Measurements from ENCODE around the gene SUPT3H. TPM values are rescaled to one million over a fixed set of nuclear protein-coding genes. Genes with fewer than 3 reads are reported as not detected.
A peak's percentile ranks its signal among the peaks of the same experiment; 100 is the strongest.

Gene SUPT3H
- total RNA-seq, 1 donor = 22.4 TPM

DNA sequence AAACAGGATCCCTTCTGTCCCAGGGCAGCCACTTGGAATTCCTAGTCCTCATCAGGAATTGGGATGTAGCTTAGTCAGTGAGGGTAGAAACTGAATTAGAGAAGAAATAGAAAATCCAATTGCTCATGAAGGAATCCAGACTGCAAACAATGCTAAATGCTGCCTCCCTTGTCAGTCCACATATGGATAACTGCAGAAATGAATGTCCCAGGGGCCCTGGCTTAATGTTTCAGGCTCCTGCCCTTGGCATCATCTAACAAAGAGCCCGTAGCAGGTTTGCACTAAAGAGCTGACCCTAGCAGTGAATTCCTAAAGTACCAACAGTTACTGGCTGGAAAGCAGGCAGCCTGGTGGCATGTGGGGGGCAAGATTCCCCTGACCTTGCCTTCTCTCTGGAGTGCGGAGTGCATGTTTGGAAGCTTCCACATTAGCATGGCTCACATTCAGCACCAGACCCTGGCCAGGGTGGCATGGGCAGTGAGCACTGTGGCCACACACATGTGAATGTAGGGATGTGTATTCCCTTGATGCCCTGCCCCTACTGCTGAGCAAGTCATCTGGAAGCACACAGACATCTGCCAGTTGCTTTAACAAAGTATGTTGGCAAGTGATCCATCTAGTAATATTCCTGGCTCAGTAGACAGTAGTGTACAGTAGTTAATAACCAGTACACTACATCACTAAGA lies 595.7 kb downstream of the SUPT3H start:
- DNase-seq (ENCODE audit: low read depth in 2 of 3, low spot score in 2 of 3) = no peak

GRCh38 chr6:44780161-44780560 lies 597.6 kb downstream of the SUPT3H start:
- no peak for DNase-seq (ENCODE audit: low read depth in 2 of 3, low spot score in 2 of 3)

GRCh38 chr6:44779130-44779826 lies 598.5 kb downstream of the SUPT3H start:
- DNase-seq (ENCODE audit: low read depth in 2 of 3, low spot score in 2 of 3) = peak in 1 of 3 donors; percentile 21

Small RNA genes within 50 kb of the gene (small RNA-seq; reads per million reads assigned to genes)
- gene MIR586 = not detected

Other genes starting within 250 kb of the SUPT3H start
- 26.1 TPM for gene RUNX2, start 49.6 kb downstream of the SUPT3H start, total RNA-seq